Anterior cingulate cortex (tissue), 58 donors: Measurements from ENCODE around the gene PDXDC1.
"Not testable (repeated sequence)": the region's sequence is repeated elsewhere in the genome, so short reads cannot be mapped to it uniquely, and the experiment has no call there.

Experiments used
- DNase-seq, 58 donors: peaks; one replicate each; lab custom pipeline; 2025; lab: John Stamatoyannopoulos, UW

Gene PDXDC1

GRCh38 chr16:15146264-15146662 lies 171.4 kb downstream of the PDXDC1 start:
- DNase-seq = peak in 8 of 58 donors; percentile 18 to 48 (median 29)

- not testable (repeated sequence) for DNase-seq
Observed at GRCh38 chr16:15148831-15149230, 174.0 kb downstream of the PDXDC1 start.

GRCh38 chr16:15149260-15149659 lies 174.4 kb downstream of the PDXDC1 start:
- DNase-seq = not testable (repeated sequence)

GRCh38 chr16:15154005-15154404 lies 179.2 kb downstream of the PDXDC1 start:
- DNase-seq = peak in 7 of 58 donors; percentile 8 to 33 (median 18)

- DNase-seq = peak in 55 of 58 donors; percentile 30 to 97 (median 81)
Observed at GRCh38 chr16:15154650-15155562, 180.1 kb downstream of the PDXDC1 start.

GRCh38 chr16:15157644-15158043 lies 182.8 kb downstream of the PDXDC1 start:
- not testable (repeated sequence) for DNase-seq

GRCh38 chr16:15159671-15160070 lies 184.8 kb downstream of the PDXDC1 start:
- not testable (repeated sequence) for DNase-seq

- not testable (repeated sequence) for DNase-seq
Observed at GRCh38 chr16:15160571-15160970, 185.7 kb downstream of the PDXDC1 start.

DNA sequence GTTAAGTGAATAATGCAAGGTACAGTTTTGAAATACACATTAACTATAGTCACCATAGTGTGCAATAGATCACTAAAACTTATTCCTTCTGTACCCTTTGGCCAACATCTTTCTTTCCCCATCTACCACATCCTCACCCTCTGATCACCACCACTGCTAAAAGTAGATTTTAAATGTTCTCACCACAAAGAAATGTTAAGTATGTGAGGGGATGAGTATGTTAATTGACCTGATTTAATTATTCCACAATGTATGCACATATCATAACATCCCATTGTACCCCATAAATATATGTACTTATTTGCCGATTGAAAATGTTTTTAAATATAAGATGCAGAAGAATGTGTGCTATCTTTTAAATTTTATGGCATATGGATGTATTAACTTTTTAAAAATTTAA lies 188.2 kb downstream of the PDXDC1 start:
- not testable (repeated sequence) for DNase-seq

- DNase-seq = not testable (repeated sequence)
Observed at GRCh38 chr16:15166177-15166576, 191.4 kb downstream of the PDXDC1 start.

- not testable (repeated sequence) for DNase-seq
Observed at GRCh38 chr16:15168303-15168702, 193.5 kb downstream of the PDXDC1 start.

DNA sequence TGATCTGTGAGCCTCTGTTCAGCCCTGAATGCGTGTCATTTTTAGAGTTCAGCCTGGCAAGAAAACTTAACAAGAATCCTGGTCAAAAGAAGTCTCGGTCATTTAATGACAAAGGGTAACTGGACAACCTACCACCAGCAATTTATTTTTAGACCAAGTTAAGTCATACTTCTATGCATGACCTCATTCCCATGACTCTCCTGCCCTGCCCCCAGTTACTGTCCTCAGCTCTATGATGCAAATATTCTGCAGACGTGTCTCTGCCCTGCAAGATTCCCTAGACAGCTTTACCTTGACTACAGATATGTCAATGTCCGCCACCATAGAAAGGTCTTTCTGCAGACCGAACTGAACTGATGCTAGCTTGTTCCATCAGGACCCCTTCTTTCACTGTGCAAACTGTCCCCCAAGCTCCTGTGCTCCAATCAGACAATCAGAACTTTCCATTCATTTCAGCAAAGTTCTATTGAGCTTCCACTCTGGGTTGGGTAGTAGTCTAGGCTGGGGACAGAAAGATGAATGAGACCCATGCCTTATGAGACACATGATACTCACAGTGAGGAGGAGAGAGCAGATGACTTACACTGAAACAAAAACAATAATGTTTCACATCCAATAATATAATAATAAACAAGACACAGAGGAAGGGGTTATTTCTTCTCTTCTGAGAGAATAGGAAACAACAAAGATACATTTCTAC lies 194.3 kb downstream of the PDXDC1 start:
- not testable (repeated sequence) for DNase-seq

GRCh38 chr16:15179909-15180308 lies 205.1 kb downstream of the PDXDC1 start:
- not testable (repeated sequence) for DNase-seq

GRCh38 chr16:15180946-15181345 lies 206.1 kb downstream of the PDXDC1 start:
- DNase-seq = not testable (repeated sequence)

GRCh38 chr16:15184000-15184399 lies 209.2 kb downstream of the PDXDC1 start:
- not testable (repeated sequence) for DNase-seq
